ENCODE results near the gene ZBTB7B. TPM values are rescaled to one million over a fixed set of nuclear protein-coding genes. Genes with fewer than 3 reads are reported as not detected.

Gene ZBTB7B
- total and polyA plus RNA-seq, 9 of the 15 experiments (the other 6 are each of a cell fraction or from before 2014, with no cell fraction given): 0.04 to 46.5 (median 15.2) TPM

GRCh38 chr1:155063550-155064110 is 61.0 kb downstream of the ZBTB7B start, which contains the start of gene EFNA4 (continued):
- no peak for TF ChIP-seq ZBTB5 (IDR thresholded peaks at IDR 0.05)
- peak; percentile 84 for TF ChIP-seq POLR2G (IDR thresholded peaks at IDR 0.05; ENCODE audit: low read depth, low read length)
- no peak for TF ChIP-seq CHD2 (IDR thresholded peaks at IDR 0.05; ENCODE audit: low read depth, low read length)
- TF ChIP-seq ETV5 (CRISPR knock-in tag; IDR thresholded peaks at IDR 0.05; ENCODE audit: low read depth): no peak
- no peak for TF ChIP-seq ZNF174 (CRISPR knock-in tag; IDR thresholded peaks at IDR 0.05)
- no peak for TF ChIP-seq MIER1 (IDR thresholded peaks at IDR 0.05; ENCODE audit: low read depth)
- TF ChIP-seq ETV6 (IDR thresholded peaks at IDR 0.05; ENCODE audit: borderline replicate concordance in 1 of 2, low read depth in 2 of 2, low read length in 1 of 2): no peak
- TF ChIP-seq ETV6 (CRISPR knock-in tag; IDR thresholded peaks at IDR 0.05; ENCODE audit: borderline replicate concordance): no peak
- no peak for TF ChIP-seq CGGBP1 (CRISPR knock-in tag; IDR thresholded peaks at IDR 0.05)
- TF ChIP-seq RBM15 (IDR thresholded peaks at IDR 0.05; ENCODE audit: insufficient read depth, low read length): no peak
- no peak for TF ChIP-seq LCOR (CRISPR knock-in tag; IDR thresholded peaks at IDR 0.05)
- peak in 1 of 2 experiments; percentile 84; a peak in 1 of 4 replicates for TF ChIP-seq RCOR1 (IDR thresholded peaks at IDR 0.05; ENCODE audit: borderline replicate concordance in 1 of 2, low read depth in 2 of 2, low read length in 2 of 2)
- no peak for TF ChIP-seq ZNF57 (CRISPR knock-in tag; IDR thresholded peaks at IDR 0.05)
- TF ChIP-seq ZNF263 (CRISPR knock-in tag; IDR thresholded peaks at IDR 0.05; ENCODE audit: borderline replicate concordance): no peak
- TF ChIP-seq ZNF277 (CRISPR knock-in tag; IDR thresholded peaks at IDR 0.05; ENCODE audit: borderline replicate concordance): no peak
- no peak for TF ChIP-seq HSF4 (CRISPR knock-in tag; IDR thresholded peaks at IDR 0.05; ENCODE audit: borderline replicate concordance)
- peak in 1 of 2 experiments; percentile 74; a peak in 1 of 4 replicates for TF ChIP-seq ZNF639 (CRISPR knock-in tag; conservative IDR thresholded peaks at IDR 0.05 in 1 of 2, IDR thresholded peaks at IDR 0.05 in 1 of 2)
- no peak for TF ChIP-seq TRIM25 (IDR thresholded peaks at IDR 0.05; ENCODE audit: borderline replicate concordance)

Measured in K562 (cell line).